ENCODE results near the gene DOCK10. TPM values are rescaled to one million over a fixed set of nuclear protein-coding genes. Genes with fewer than 3 reads are reported as not detected.

DOCK10 gene
- total RNA-seq, 1 donor from 2014 or later = 107 TPM

DNA sequence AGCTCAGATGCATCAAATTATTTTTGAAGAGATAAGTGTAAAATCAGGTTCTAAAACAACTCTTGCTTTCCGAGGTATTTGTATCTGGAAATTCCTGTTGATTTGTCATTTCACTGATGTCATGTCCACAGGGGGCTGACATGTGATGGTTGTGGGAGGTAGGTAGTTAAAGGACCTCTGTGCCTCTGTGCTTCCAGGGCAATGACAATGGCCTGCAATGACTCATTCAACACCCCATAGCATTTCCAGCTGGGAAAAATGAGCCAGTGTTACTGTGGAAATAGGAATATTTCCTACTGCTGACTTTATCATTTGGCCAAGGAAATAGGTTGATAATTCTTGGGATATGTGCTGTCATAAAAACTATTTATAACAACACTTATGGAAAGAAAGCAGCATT, 239.9 kb downstream of the DOCK10 start:
- DNase-seq (ENCODE audit: low spot score) = no peak
- Mint-ChIP-seq H3K9me3 (no peaks in the 10 kb centered on the region), H3K4me1 (ENCODE audit: low read depth) (no peaks in the 10 kb centered on the region), H3K36me3 (ENCODE audit: low read depth) (peaks cover 85% of the 10 kb centered on the region), H3K27ac (no peak overlapping the region), H3K4me3 (ENCODE audit: low read depth) (no peak overlapping the region), H3K27me3 (ENCODE audit: low read depth) (no peaks in the 10 kb centered on the region)
- intact Hi-C loops (cut with micrococcal nuclease) = loop anchor here (10.0 kb wide), 1 partner anchor 202 kb away; no protein-coding TSS in a partner anchor

DNA sequence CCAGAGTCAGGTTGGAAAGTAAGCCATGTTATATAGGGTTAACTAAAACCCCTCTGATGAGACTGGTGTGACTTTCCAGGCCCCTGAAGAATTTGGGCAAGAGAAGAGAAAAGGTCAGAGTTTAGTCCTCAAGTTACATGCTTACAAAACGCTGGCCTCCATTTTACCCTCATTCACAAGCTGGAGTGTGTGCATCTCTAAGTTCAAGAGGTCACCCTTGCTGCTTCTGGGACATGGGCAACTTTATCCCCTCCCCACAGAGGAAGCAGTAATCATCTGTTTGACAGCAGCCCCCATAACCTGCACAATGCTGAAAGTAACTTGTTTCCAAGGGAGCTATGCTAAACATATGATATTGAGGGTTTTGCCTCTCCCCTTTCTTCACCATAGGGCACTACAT, 240.9 kb downstream of the DOCK10 start:
- DNase-seq (ENCODE audit: low spot score) = no peak
- no peaks in the 10 kb centered on the region for H3K4me1 Mint-ChIP-seq (ENCODE audit: low read depth)
- H3K27ac Mint-ChIP-seq = no peak overlapping the region
- no peaks in the 10 kb centered on the region for H3K9me3 Mint-ChIP-seq
- no peaks in the 10 kb centered on the region for H3K27me3 Mint-ChIP-seq (ENCODE audit: low read depth)
- intact Hi-C loops (cut with micrococcal nuclease) = loop anchor here (10.0 kb wide), 1 partner anchor 203 kb away; no protein-coding TSS in a partner anchor
- no peak overlapping the region for H3K4me3 Mint-ChIP-seq (ENCODE audit: low read depth)
- H3K36me3 Mint-ChIP-seq (ENCODE audit: low read depth) = peaks cover 88% of the 10 kb centered on the region

DNA sequence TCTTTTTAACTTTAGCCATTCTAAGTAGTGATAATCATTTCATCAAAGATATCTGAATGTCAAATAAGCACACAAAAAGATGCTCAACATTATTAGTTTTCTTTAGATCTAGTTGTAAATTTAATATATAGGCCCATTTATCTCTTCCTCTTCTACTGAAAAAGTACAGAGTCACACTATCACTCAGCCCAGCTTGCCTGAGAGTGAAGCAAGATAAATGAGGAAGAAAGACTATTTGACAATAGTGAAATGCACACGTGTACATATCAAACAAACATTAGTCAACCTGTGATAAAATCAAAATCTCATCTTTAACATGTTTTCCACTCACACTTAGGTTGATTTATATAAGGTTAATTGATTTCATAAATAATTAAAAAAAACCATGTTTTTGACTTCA, 242.6 kb downstream of the DOCK10 start:
- no peak for DNase-seq (ENCODE audit: low spot score)
- intact Hi-C loops (cut with micrococcal nuclease) = loop anchor here (10.0 kb wide), 1 partner anchor 205 kb away; no protein-coding TSS in a partner anchor
- no peaks in the 10 kb centered on the region for H3K4me1 Mint-ChIP-seq (ENCODE audit: low read depth)
- H3K27me3 Mint-ChIP-seq (ENCODE audit: low read depth) = no peaks in the 10 kb centered on the region
- H3K27ac Mint-ChIP-seq = no peak overlapping the region
- peaks cover 90% of the 10 kb centered on the region for H3K36me3 Mint-ChIP-seq (ENCODE audit: low read depth)
- no peak overlapping the region for H3K4me3 Mint-ChIP-seq (ENCODE audit: low read depth)
- no peaks in the 10 kb centered on the region for H3K9me3 Mint-ChIP-seq

DNA sequence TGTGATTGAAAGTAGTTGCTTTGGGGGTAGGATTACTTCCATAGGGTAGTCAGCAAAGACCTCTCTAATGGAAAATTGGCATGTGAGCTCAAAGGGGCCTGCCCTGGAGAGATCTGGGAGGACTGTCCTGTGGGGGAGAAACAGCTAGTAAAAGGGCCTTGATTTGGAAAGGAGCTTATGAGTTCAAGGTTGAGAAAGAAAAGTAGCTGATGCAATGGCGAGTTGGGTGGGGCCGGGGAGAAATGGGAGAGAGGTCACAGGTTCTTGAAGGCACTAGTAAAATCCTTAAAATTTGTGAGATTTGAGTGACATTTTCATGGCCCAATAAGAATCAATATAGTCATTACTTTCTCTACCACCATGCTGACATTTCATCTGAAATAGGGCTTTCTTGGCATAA, 244.1 kb downstream of the DOCK10 start:
- Mint-ChIP-seq H3K4me1 (ENCODE audit: low read depth) (no peaks in the 10 kb centered on the region), H3K9me3 (no peaks in the 10 kb centered on the region), H3K27me3 (ENCODE audit: low read depth) (no peaks in the 10 kb centered on the region), H3K4me3 (ENCODE audit: low read depth) (no peak overlapping the region), H3K27ac (peak overlapping the region; percentile 9), H3K36me3 (ENCODE audit: low read depth) (peaks cover 91% of the 10 kb centered on the region)
- intact Hi-C loops (cut with micrococcal nuclease) = no loop called here
- DNase-seq (ENCODE audit: low spot score) = no peak

DNA sequence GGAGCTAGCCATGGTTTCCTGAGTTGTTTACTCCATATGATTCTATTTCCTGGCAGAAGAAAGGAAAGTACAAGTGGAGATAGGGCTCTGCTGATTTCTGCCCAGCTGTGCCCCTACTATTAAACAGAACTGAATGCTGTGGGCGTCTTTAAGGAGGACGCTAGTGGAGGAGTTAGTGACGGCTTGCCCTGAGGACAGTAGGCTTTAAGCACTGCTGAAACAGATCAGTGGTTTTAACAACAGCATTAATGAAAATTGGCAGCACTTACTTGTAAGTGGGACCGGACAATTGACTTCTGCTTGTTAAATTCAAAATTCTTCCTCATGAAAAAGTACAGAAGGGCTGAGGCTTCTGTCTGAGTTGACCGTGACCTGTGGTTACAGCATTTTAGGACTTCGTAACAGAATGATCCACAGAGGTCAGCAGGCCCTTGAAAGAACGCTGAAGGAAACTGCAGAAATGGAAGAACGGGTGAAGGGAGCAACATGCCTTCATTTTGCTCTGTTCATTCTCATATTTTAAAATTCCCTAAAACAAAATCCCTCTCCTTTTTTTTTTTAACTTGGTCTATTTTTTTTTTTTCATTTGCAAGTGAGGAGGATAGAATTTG, 245.5 kb downstream of the DOCK10 start:
- no peak for DNase-seq (ENCODE audit: low spot score)
- H3K4me1 Mint-ChIP-seq (ENCODE audit: low read depth) = no peaks in the 10 kb centered on the region
- H3K4me3 Mint-ChIP-seq (ENCODE audit: low read depth) = no peak overlapping the region
- H3K27ac Mint-ChIP-seq = peak overlapping the region; percentile 2
- intact Hi-C loops (cut with micrococcal nuclease) = no loop called here
- H3K36me3 Mint-ChIP-seq (ENCODE audit: low read depth) = peaks cover 86% of the 10 kb centered on the region
- no peaks in the 10 kb centered on the region for H3K27me3 Mint-ChIP-seq (ENCODE audit: low read depth)
- no peaks in the 10 kb centered on the region for H3K9me3 Mint-ChIP-seq

DNA sequence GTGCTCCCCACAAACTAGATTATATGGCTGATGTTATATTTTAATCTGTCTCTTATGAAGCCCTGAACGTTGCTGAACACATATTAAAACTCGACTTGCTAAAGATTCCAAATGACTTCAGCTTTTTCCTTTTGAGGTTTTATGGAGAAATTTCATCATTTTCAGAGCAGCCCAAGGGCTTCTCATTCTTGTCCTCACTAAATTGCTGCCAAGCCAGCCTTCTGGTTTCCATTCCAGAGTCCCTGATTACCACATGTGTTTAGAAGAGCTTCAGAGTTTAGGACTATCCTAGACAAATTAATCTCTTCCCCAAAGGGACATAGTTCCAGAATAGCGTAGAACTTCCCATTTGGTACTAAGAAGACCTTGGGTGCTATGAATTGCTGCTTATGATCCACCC, 248.3 kb downstream of the DOCK10 start:
- Mint-ChIP-seq H3K36me3 (ENCODE audit: low read depth) (peaks cover 78% of the 10 kb centered on the region), H3K27ac (no peak overlapping the region), H3K9me3 (no peaks in the 10 kb centered on the region), H3K27me3 (ENCODE audit: low read depth) (no peaks in the 10 kb centered on the region), H3K4me3 (ENCODE audit: low read depth) (no peak overlapping the region), H3K4me1 (ENCODE audit: low read depth) (no peaks in the 10 kb centered on the region)
- DNase-seq (ENCODE audit: low spot score) = no peak
- intact Hi-C loops (cut with micrococcal nuclease) = no loop called here

DNA sequence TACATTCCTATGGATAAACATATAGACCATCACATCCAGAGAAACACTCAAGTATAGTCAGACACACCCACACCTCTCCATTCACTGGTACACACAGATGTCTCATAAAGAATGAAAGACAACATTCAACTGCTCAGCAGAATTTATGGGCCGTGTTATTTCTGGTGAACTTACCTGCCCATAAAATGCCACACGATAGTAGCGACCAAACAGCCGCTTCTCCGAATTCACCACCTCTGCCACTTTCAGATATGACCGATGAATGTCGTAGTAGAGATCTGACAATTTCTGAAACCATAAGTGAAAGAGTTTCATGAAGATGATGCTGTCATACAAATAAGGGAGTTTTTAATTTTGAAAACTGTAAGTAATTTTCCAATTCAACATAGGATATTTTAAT, 255.4 kb downstream of the DOCK10 start:
- H3K27ac Mint-ChIP-seq = no peak overlapping the region
- intact Hi-C loops (cut with micrococcal nuclease) = no loop called here
- H3K36me3 Mint-ChIP-seq (ENCODE audit: low read depth) = peaks cover 70% of the 10 kb centered on the region
- no peak overlapping the region for H3K4me3 Mint-ChIP-seq (ENCODE audit: low read depth)
- H3K4me1 Mint-ChIP-seq (ENCODE audit: low read depth) = peaks cover 3% of the 10 kb centered on the region
- H3K9me3 Mint-ChIP-seq = no peaks in the 10 kb centered on the region
- no peaks in the 10 kb centered on the region for H3K27me3 Mint-ChIP-seq (ENCODE audit: low read depth)
- DNase-seq (ENCODE audit: low spot score) = no peak

DNA sequence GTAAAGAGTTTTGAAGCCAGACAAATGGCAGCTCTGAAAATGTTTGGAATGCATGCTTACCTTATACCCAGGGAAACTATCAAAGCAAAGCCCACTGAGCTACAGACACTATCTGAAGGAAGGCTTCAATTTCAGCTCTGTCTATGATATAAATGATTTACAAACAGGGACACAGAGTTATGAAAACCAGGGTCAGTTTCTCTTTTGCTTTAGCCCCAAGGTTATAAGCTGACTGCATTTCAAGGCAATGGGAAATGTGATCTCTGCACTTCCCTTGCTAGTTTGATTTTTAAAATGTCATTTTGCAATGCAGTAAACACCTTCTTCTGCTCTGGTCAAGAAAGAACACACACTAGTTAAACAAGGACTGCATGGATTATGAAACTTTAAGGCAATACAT, 260.9 kb downstream of the DOCK10 start:
- Mint-ChIP-seq H3K27me3 (ENCODE audit: low read depth) (no peaks in the 10 kb centered on the region), H3K4me3 (ENCODE audit: low read depth) (no peak overlapping the region), H3K36me3 (ENCODE audit: low read depth) (peaks cover 68% of the 10 kb centered on the region), H3K4me1 (ENCODE audit: low read depth) (no peaks in the 10 kb centered on the region), H3K9me3 (no peaks in the 10 kb centered on the region), H3K27ac (peak overlapping the region; percentile 21)
- DNase-seq (ENCODE audit: low spot score) = no peak
- intact Hi-C loops (cut with micrococcal nuclease) = no loop called here

DNA sequence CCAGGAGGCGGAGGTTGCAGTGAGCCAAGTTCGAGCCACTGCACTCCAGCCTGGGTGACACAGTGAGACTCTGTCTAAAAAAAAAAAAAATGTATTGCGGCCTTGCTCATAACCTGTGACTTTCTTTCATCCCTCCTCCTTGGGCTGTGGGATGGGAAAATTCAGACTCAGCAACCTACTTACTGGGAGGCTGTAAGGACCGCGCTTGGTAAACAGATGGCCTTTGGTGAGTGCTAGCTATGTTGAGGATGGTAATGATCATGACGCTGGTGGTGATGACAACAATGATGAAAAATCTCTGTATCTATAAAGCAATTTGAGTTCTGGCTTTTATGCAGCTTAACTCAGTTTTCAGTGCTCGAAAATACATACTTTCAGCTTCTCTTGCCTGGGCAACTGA, 261.4 kb downstream of the DOCK10 start:
- H3K27ac Mint-ChIP-seq = no peak overlapping the region

DNA sequence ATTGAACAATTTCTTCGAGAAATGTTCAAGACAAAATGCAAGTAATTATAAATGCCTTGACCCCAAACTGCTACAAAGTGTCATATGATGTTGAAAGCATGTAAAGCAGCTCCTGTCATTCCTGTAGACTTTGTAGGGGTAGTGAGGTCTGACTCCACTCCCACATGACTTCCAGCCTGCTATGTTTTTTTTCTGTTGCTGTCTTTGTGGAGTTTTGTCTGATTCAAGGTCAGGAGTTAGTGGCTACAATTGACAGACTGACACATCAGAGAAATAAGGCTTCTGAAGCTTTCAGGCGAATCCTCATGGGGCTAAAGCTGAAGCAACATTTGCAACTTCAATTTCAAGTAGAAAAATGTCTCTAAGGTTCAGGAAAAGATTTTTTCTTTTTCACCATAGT, 262.2 kb downstream of the DOCK10 start:
- H3K27me3 Mint-ChIP-seq (ENCODE audit: low read depth) = no peaks in the 10 kb centered on the region
- intact Hi-C loops (cut with micrococcal nuclease) = no loop called here
- H3K36me3 Mint-ChIP-seq (ENCODE audit: low read depth) = peaks cover 64% of the 10 kb centered on the region
- no peaks in the 10 kb centered on the region for H3K4me1 Mint-ChIP-seq (ENCODE audit: low read depth)
- no peak overlapping the region for H3K4me3 Mint-ChIP-seq (ENCODE audit: low read depth)
- DNase-seq (ENCODE audit: low spot score) = no peak
- H3K27ac Mint-ChIP-seq = no peak overlapping the region
- no peaks in the 10 kb centered on the region for H3K9me3 Mint-ChIP-seq

More for the DNA sequence above, 261.4 kb downstream of the DOCK10 start:
- H3K36me3 Mint-ChIP-seq (ENCODE audit: low read depth) = peaks cover 67% of the 10 kb centered on the region
- H3K27me3 Mint-ChIP-seq (ENCODE audit: low read depth) = no peaks in the 10 kb centered on the region
- H3K4me1 Mint-ChIP-seq (ENCODE audit: low read depth) = no peaks in the 10 kb centered on the region
- no peak overlapping the region for H3K4me3 Mint-ChIP-seq (ENCODE audit: low read depth)
- no peak for DNase-seq (ENCODE audit: low spot score)
- intact Hi-C loops (cut with micrococcal nuclease) = no loop called here
- no peaks in the 10 kb centered on the region for H3K9me3 Mint-ChIP-seq

DNA sequence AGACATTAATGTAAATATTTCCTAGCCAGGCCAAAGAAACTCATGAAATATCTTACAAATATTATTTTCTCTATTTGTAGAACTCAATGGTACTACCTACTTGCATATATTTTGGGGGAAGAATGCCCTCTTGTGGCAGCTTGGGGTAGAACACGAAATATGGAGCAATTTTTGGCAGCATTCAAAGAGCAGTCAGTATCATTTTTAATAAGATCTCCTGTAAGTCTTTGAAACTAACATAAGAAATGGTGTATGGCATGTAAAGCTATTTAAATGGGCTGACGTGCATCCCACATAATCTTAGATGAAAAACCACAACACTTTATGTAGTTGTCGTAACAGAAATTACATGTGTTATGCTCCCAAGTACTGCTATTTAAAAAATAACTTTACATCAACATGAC, 263.8 kb downstream of the DOCK10 start:
- Mint-ChIP-seq H3K36me3 (ENCODE audit: low read depth) (peaks cover 66% of the 10 kb centered on the region), H3K27me3 (ENCODE audit: low read depth) (no peaks in the 10 kb centered on the region), H3K9me3 (no peaks in the 10 kb centered on the region), H3K4me1 (ENCODE audit: low read depth) (no peaks in the 10 kb centered on the region), H3K27ac (no peak overlapping the region), H3K4me3 (ENCODE audit: low read depth) (no peak overlapping the region)
- intact Hi-C loops (cut with micrococcal nuclease) = loop anchor here (1.0 to 2.0 kb wide), 2 partner anchors 224 to 421 kb away; no protein-coding TSS in a partner anchor
- DNase-seq (ENCODE audit: low spot score) = peak; percentile 39

DNA sequence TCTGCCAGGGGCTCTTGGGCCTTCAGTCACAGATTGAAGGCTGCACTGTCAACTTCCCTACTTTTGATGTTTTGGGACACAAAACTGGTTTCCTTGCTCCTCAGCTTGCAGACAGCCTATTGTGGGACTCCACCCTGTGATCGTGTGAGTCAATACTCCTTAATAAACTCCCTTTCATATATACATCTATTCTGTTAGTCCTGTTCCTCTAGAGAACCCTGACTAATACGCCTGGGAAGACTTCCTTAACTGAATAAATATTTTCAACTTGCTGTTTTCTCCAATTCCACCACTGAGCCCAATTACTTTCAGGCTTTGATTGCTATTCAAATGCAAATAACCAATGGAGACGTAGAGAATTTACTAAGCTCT, 264.7 kb downstream of the DOCK10 start:
- Mint-ChIP-seq H3K36me3 (ENCODE audit: low read depth) (peaks cover 68% of the 10 kb centered on the region), H3K4me1 (ENCODE audit: low read depth) (no peaks in the 10 kb centered on the region), H3K27ac (no peak overlapping the region), H3K9me3 (no peaks in the 10 kb centered on the region), H3K27me3 (ENCODE audit: low read depth) (no peaks in the 10 kb centered on the region), H3K4me3 (ENCODE audit: low read depth) (no peak overlapping the region)
- no peak for DNase-seq (ENCODE audit: low spot score)
- intact Hi-C loops (cut with micrococcal nuclease) = no loop called here

DNA sequence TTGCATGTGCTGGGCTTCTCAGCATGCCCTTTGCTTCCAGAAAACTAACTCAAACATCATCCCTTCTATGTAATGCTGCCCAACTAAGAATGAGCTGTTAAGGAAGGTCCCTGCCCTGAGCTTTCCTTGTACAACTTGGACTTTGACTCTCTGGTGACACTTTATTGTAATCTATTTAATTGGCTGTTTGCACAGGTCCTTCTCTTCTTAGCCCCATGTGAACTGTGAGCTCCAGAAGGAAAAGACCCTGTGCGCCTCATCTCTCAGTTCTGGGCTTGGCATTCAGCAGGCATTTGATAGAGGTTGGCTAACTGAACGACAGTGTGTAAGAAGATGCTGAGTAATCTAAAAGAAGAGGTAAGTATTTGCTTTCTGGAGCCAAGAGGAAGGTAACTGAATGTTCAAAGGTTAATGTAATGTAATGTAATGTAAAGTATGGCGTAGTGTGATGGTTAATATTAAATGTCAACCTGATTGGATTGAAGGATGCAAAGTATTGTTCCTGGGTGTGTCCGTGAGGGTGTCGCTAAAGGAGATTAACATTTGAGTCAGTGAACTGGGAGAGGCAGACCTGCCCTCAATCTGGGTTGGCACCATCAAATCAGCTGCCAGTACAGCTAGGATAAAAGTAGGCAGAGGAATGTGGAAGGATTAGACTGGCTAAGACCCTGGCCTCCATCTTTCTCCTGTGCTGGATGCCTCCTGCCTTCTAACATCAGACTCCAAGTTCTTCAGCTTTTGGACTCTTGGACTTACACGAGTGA, 265.3 kb downstream of the DOCK10 start:
- Mint-ChIP-seq H3K4me3 (ENCODE audit: low read depth) (no peak overlapping the region), H3K36me3 (ENCODE audit: low read depth) (peaks cover 67% of the 10 kb centered on the region), H3K27ac (no peak overlapping the region), H3K9me3 (no peaks in the 10 kb centered on the region), H3K27me3 (ENCODE audit: low read depth) (no peaks in the 10 kb centered on the region), H3K4me1 (ENCODE audit: low read depth) (no peaks in the 10 kb centered on the region)
- intact Hi-C loops (cut with micrococcal nuclease) = no loop called here
- DNase-seq (ENCODE audit: low spot score) = no peak

All from activated T-helper 2 cell treated with anti-CD3 and anti-CD28 coated beads, Interferon-gamma antibody, Interleukin-2, Interleukin-4, amounts not matched to agents 10 μg/mL and 5 μg/mL and 100 μg/mL, durations not matched to agents 14 hours and 24 hours and 36 hours (primary cell).